CD4-positive, alpha-beta T cell treated with Interleukin-12 subunit alpha and Interleukin-12 subunit beta, for 1 hour (primary cell): ENCODE results near the gene PLA2G4E.

Source experiments
- DNase-seq: peaks from one replicate; pipeline ENCODE4 v3.0.0-alpha.2; 2020

PLA2G4E gene

GRCh38 chr15:42050484-42051255 lies 29.8 kb upstream of the PLA2G4E start:
- DNase-seq: no peak

- DNase-seq: no peak
Measured at GRCh38 chr15:42048821-42049200, 28.0 kb upstream of the PLA2G4E start.

GRCh38 chr15:42048080-42048820 lies 27.4 kb upstream of the PLA2G4E start:
- no peak for DNase-seq

GRCh38 chr15:42046597-42046996 lies 25.8 kb upstream of the PLA2G4E start:
- DNase-seq: no peak

- no peak for DNase-seq
Measured at GRCh38 chr15:42045211-42045615, 24.4 kb upstream of the PLA2G4E start.

GRCh38 chr15:42042602-42043400 lies 22.0 kb upstream of the PLA2G4E start:
- no peak for DNase-seq

GRCh38 chr15:42038401-42038800 lies 17.6 kb upstream of the PLA2G4E start:
- DNase-seq: no peak

- DNase-seq: no peak
Measured at GRCh38 chr15:42037656-42038055, 16.8 kb upstream of the PLA2G4E start.

- no peak for DNase-seq
Measured at GRCh38 chr15:42036966-42037365, 16.1 kb upstream of the PLA2G4E start.

GRCh38 chr15:42036112-42036905 lies 15.5 kb upstream of the PLA2G4E start:
- DNase-seq: no peak

- DNase-seq: no peak
Measured at GRCh38 chr15:42035435-42035761, 14.6 kb upstream of the PLA2G4E start.

- no peak for DNase-seq
Measured at GRCh38 chr15:42034628-42035434, 14.0 kb upstream of the PLA2G4E start.

GRCh38 chr15:42033214-42033873 lies 12.5 kb upstream of the PLA2G4E start:
- DNase-seq: no peak

GRCh38 chr15:42032376-42033213 lies 11.8 kb upstream of the PLA2G4E start:
- no peak for DNase-seq

GRCh38 chr15:42031198-42031915 lies 10.5 kb upstream of the PLA2G4E start:
- DNase-seq: no peak

GRCh38 chr15:42027521-42027920 lies 6.7 kb upstream of the PLA2G4E start:
- no peak for DNase-seq

- DNase-seq: no peak
Measured at GRCh38 chr15:42024303-42024702, 3.5 kb upstream of the PLA2G4E start.

GRCh38 chr15:42021593-42021992 lies 751 bp upstream of the PLA2G4E start:
- DNase-seq: no peak

- no peak for DNase-seq
Measured at GRCh38 chr15:42018306-42019224, 2.3 kb downstream of the PLA2G4E start.
